ENCODE measurements around the gene PPEF1. TPM values are rescaled to one million over a fixed set of nuclear protein-coding genes. Genes with fewer than 3 reads are reported as not detected.

The PPEF1 gene
- total RNA-seq, 1 donor from 2014 or later: not detected

DNA sequence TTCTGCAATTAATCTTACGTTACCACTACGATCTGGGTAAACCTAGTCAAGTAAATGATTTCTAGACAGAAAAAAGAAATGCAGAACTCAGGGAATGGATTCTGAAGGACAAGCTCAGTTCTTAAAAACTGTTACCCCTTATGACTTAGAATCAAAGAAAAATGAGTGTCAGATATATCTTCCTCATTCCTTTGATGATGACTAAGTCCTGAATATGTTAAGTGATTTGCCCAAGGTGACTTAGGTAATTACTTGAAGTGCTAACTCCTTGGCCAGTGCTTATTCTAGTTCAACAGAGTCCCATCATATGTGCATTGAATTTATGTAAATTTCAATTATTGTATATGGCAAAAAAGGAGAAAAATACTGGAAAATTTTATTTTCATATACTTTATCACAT, 92.5 kb downstream of the PPEF1 start:
- no peak overlapping the region for H2AFZ ChIP-seq (ENCODE audit: low read depth, low read length)
- Mint-ChIP-seq H3K27me3 (ENCODE audit: low read depth, unreplicated experiment) (no peaks in the 10 kb centered on the region), H3K4me1 (ENCODE audit: low read depth, unreplicated experiment) (no peaks in the 10 kb centered on the region), H3K9me3 (ENCODE audit: unreplicated experiment) (no peaks in the 10 kb centered on the region), H3K4me3 (ENCODE audit: unreplicated experiment) (no peak overlapping the region), H3K27ac (ENCODE audit: unreplicated experiment) (no peak overlapping the region), H3K36me3 (ENCODE audit: low read depth, unreplicated experiment) (no peaks in the 10 kb centered on the region)
- no peaks in the 10 kb centered on the region for H3K27me3 ChIP-seq (ENCODE audit: insufficient read depth, low read length)
- no peaks in the 10 kb centered on the region for H4K20me1 ChIP-seq (ENCODE audit: insufficient read depth, low read length)
- no peak overlapping the region for H3K4me2 ChIP-seq (ENCODE audit: low read length)
- no peak overlapping the region for H3K9ac ChIP-seq (ENCODE audit: low read length)
- no peaks in the 10 kb centered on the region for H3K79me2 ChIP-seq (ENCODE audit: insufficient read depth, low read length)
- H3K36me3 ChIP-seq (ENCODE audit: insufficient read depth, low read length): no peaks in the 10 kb centered on the region
- DNase-seq (ENCODE audit: low read depth) (no peak), FAIRE-seq (no peak)
- no peaks in the 10 kb centered on the region for H3K9me3 ChIP-seq (ENCODE audit: insufficient read depth, low read depth, low read length)
- H3K4me1 ChIP-seq (ENCODE audit: insufficient read depth, low read length): no peaks in the 10 kb centered on the region
- no peak overlapping the region for H3K27ac ChIP-seq (ENCODE audit: low read depth, low read length)
- TF ChIP-seq, protein P1, sequence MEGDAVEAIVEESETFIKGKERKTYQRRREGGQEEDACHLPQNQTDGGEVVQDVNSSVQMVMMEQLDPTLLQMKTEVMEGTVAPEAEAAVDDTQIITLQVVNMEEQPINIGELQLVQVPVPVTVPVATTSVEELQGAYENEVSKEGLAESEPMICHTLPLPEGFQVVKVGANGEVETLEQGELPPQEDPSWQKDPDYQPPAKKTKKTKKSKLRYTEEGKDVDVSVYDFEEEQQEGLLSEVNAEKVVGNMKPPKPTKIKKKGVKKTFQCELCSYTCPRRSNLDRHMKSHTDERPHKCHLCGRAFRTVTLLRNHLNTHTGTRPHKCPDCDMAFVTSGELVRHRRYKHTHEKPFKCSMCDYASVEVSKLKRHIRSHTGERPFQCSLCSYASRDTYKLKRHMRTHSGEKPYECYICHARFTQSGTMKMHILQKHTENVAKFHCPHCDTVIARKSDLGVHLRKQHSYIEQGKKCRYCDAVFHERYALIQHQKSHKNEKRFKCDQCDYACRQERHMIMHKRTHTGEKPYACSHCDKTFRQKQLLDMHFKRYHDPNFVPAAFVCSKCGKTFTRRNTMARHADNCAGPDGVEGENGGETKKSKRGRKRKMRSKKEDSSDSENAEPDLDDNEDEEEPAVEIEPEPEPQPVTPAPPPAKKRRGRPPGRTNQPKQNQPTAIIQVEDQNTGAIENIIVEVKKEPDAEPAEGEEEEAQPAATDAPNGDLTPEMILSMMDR (IDR thresholded peaks at IDR 0.05; ENCODE audit: insufficient read depth, low read depth, low read length): no peak
- no peak for TF ChIP-seq EZH2 (IDR thresholded peaks at IDR 0.05; ENCODE audit: insufficient read depth, low read length)
- H3K4me3 ChIP-seq (ENCODE audit: insufficient read depth, low read depth, low read length): no peak overlapping the region

DNA sequence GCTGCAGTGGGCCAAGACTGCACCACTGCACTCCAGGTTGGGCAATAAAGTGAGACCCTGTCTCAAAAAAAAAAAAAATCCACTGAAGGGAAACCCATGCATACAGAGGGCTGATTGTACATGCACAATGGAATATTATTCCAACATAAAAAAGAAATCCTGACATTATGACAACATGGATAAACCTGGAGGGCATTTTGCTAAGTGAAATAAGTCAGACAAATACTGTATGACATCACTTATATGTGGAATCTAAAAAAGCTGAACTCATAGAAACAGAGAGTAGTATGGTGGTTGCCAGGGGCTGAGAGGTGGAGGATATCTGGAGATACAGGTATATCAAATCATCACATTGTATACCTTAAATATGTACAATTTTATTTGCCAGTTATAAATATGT, 102.2 kb downstream of the PPEF1 start:
- no peak overlapping the region for H3K27ac Mint-ChIP-seq (ENCODE audit: unreplicated experiment)
- Histone ChIP-seq H3K4me2 (ENCODE audit: low read length) (no peak overlapping the region), H3K36me3 (ENCODE audit: insufficient read depth, low read length) (no peaks in the 10 kb centered on the region), H3K4me3 (ENCODE audit: insufficient read depth, low read depth, low read length) (no peak overlapping the region), H3K27me3 (ENCODE audit: insufficient read depth, low read length) (no peaks in the 10 kb centered on the region), H3K79me2 (ENCODE audit: insufficient read depth, low read length) (no peaks in the 10 kb centered on the region), H3K27ac (ENCODE audit: low read depth, low read length) (no peak overlapping the region), H2AFZ (ENCODE audit: low read depth, low read length) (no peak overlapping the region), H3K9ac (ENCODE audit: low read length) (no peak overlapping the region), H4K20me1 (ENCODE audit: insufficient read depth, low read length) (no peaks in the 10 kb centered on the region), H3K9me3 (ENCODE audit: insufficient read depth, low read depth, low read length) (no peaks in the 10 kb centered on the region), H3K4me1 (ENCODE audit: insufficient read depth, low read length) (no peaks in the 10 kb centered on the region)
- FAIRE-seq (no peak), DNase-seq (ENCODE audit: low read depth) (no peak)
- no peak overlapping the region for H3K4me3 Mint-ChIP-seq (ENCODE audit: unreplicated experiment)
- H3K9me3 Mint-ChIP-seq (ENCODE audit: unreplicated experiment): peaks cover 1% of the 10 kb centered on the region
- TF ChIP-seq EZH2 (IDR thresholded peaks at IDR 0.05; ENCODE audit: insufficient read depth, low read length): no peak
- TF ChIP-seq, protein P1 (IDR thresholded peaks at IDR 0.05; ENCODE audit: insufficient read depth, low read depth, low read length): no peak
- no peaks in the 10 kb centered on the region for H3K27me3 Mint-ChIP-seq (ENCODE audit: low read depth, unreplicated experiment)
- no peaks in the 10 kb centered on the region for H3K4me1 Mint-ChIP-seq (ENCODE audit: low read depth, unreplicated experiment)
- no peaks in the 10 kb centered on the region for H3K36me3 Mint-ChIP-seq (ENCODE audit: low read depth, unreplicated experiment)

DNA sequence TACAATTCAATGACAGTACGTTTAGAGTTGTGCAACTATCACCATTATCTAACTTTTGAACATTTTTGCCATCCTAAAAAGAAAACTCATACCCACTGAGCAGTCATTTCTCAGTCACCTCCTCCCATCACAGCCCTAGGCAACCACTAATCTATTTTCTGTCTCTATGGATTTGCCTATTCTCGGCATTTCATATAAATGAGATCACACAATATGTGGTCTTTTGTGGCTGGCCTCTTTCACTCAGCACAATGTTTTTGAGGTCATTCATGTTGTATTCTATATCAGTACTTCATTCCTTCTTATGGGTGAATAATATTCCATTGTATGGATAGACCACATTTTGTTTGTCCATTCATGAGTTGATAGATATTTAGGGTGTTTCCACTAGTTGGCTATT, 103.0 kb downstream of the PPEF1 start:
- no peak overlapping the region for H3K9ac ChIP-seq (ENCODE audit: low read length)
- no peaks in the 10 kb centered on the region for H3K27me3 Mint-ChIP-seq (ENCODE audit: low read depth, unreplicated experiment)
- H3K27me3 ChIP-seq (ENCODE audit: insufficient read depth, low read length): no peaks in the 10 kb centered on the region
- H3K9me3 ChIP-seq (ENCODE audit: insufficient read depth, low read depth, low read length): no peaks in the 10 kb centered on the region
- TF ChIP-seq, protein P1 (IDR thresholded peaks at IDR 0.05; ENCODE audit: insufficient read depth, low read depth, low read length): no peak
- TF ChIP-seq EZH2 (IDR thresholded peaks at IDR 0.05; ENCODE audit: insufficient read depth, low read length): no peak
- no peaks in the 10 kb centered on the region for H3K36me3 ChIP-seq (ENCODE audit: insufficient read depth, low read length)
- no peak overlapping the region for H3K4me2 ChIP-seq (ENCODE audit: low read length)
- no peak overlapping the region for H3K27ac Mint-ChIP-seq (ENCODE audit: unreplicated experiment)
- peak; percentile 65 for FAIRE-seq
- H3K9me3 Mint-ChIP-seq (ENCODE audit: unreplicated experiment): peaks cover 1% of the 10 kb centered on the region
- H2AFZ ChIP-seq (ENCODE audit: low read depth, low read length): no peak overlapping the region
- peak; percentile 3 for DNase-seq (ENCODE audit: low read depth)
- H3K4me1 ChIP-seq (ENCODE audit: insufficient read depth, low read length): no peaks in the 10 kb centered on the region
- no peaks in the 10 kb centered on the region for H3K36me3 Mint-ChIP-seq (ENCODE audit: low read depth, unreplicated experiment)
- no peak overlapping the region for H3K27ac ChIP-seq (ENCODE audit: low read depth, low read length)
- H3K79me2 ChIP-seq (ENCODE audit: insufficient read depth, low read length): no peaks in the 10 kb centered on the region
- no peak overlapping the region for H3K4me3 ChIP-seq (ENCODE audit: insufficient read depth, low read depth, low read length)
- H3K4me3 Mint-ChIP-seq (ENCODE audit: unreplicated experiment): no peak overlapping the region
- no peaks in the 10 kb centered on the region for H3K4me1 Mint-ChIP-seq (ENCODE audit: low read depth, unreplicated experiment)
- no peaks in the 10 kb centered on the region for H4K20me1 ChIP-seq (ENCODE audit: insufficient read depth, low read length)
